VCaP (cell line): ENCODE measurements around the gene WDR45.

Experiments used
- H3K27ac ChIP-seq: fragments of 450-650 bp; 2 replicates; pipeline ENCODE4 v1.5.1; 2017
- CTCF ChIP-seq: fragments of 450-650 bp; conservative IDR thresholded peaks from 2 replicates; pipeline ENCODE4 v1.5.1; 2017; ENCODE audit warnings: mild to moderate bottlenecking, moderate library complexity

Gene WDR45

GRCh38 chrX:49073601-49074575, 5.8 kb downstream of the WDR45 start, which contains the start of gene PRAF2:
PRAF2 (minus strand) TSS chrX:49074002; CDS start chrX:49073987, 15 bp downstream.
- no peak within 1 kb of the TSS; the same call in 1 of the 2 replicates for H3K27ac ChIP-seq
- TF ChIP-seq CTCF = no peak

GRCh38 chrX:49072712-49073095, 7.0 kb downstream of the WDR45 start:
- no peak overlapping the region for H3K27ac ChIP-seq
- TF ChIP-seq CTCF = no peak

- no peak overlapping the region for H3K27ac ChIP-seq
- no peak for TF ChIP-seq CTCF
Observed at GRCh38 chrX:49071877-49072711, 7.6 kb downstream of the WDR45 start.

GRCh38 chrX:49070988-49071387, 8.7 kb downstream of the WDR45 start:
- no peak for TF ChIP-seq CTCF
- H3K27ac ChIP-seq = no peak overlapping the region

GRCh38 chrX:49069038-49069437, 10.6 kb downstream of the WDR45 start:
- H3K27ac ChIP-seq = no peak overlapping the region
- TF ChIP-seq CTCF = no peak

- TF ChIP-seq CTCF = no peak
- no peak overlapping the region for H3K27ac ChIP-seq
Observed at GRCh38 chrX:49067285-49068120, 12.2 kb downstream of the WDR45 start.
